Astrocyte (in vitro differentiated cells and primary cell): Measurements from ENCODE around the gene OMA1. TPM values are rescaled to one million over a fixed set of nuclear protein-coding genes. Genes with fewer than 3 reads are reported as not detected.

Source experiments
- DNase-seq: peaks from one replicate; pipeline ENCODE4 v3.0.0-alpha.2; 2010; ENCODE audit warnings: low read depth
- FAIRE-seq: peaks from 2 replicates; lab custom pipeline; 2011; peaks lifted over from hg19 to GRCh38; lab: Jason Lieb, UNC
- H2AFZ ChIP-seq: 2 replicates; pipeline ENCODE4 v1.6.0; 2012; ENCODE audit warnings: low read depth, low read length, inconsistent platforms
- H3K27ac ChIP-seq: 2 replicates; pipeline ENCODE4 v1.5.1; 2011; ENCODE audit warnings: low read depth, low read length, inconsistent platforms
- H3K27me3 ChIP-seq: 2 replicates; pipeline ENCODE4 v1.6.0; 2011; ENCODE audit warnings: low read length, inconsistent platforms; ENCODE audit not compliant: insufficient read depth
- H3K36me3 ChIP-seq: 2 replicates; pipeline ENCODE4 v1.5.1; 2011; ENCODE audit warnings: low read length, inconsistent platforms; ENCODE audit not compliant: insufficient read depth
- H3K4me1 ChIP-seq: 2 replicates; pipeline ENCODE4 v1.5.1; 2011; ENCODE audit warnings: low read length, inconsistent platforms; ENCODE audit not compliant: insufficient read depth
- H3K4me2 ChIP-seq: 2 replicates; pipeline ENCODE4 v1.6.0; 2012; ENCODE audit warnings: low read length, inconsistent platforms
- H3K4me3 ChIP-seq: 2 replicates; pipeline ENCODE4 v1.5.1; 2011; ENCODE audit warnings: low read depth, mild to moderate bottlenecking, low read length, inconsistent platforms; ENCODE audit not compliant: insufficient read depth
- H3K79me2 ChIP-seq: 2 replicates; pipeline ENCODE4 v1.6.0; 2012; ENCODE audit warnings: mild to moderate bottlenecking, low read length, inconsistent platforms; ENCODE audit not compliant: insufficient read depth
- H3K9ac ChIP-seq: 2 replicates; pipeline ENCODE4 v1.6.0; 2012; ENCODE audit warnings: mild to moderate bottlenecking, low read length, inconsistent platforms
- H3K9me3 ChIP-seq: 2 replicates; pipeline ENCODE4 v1.5.1; 2012; ENCODE audit warnings: low read depth, mild to moderate bottlenecking, low read length, inconsistent platforms; ENCODE audit not compliant: insufficient read depth
- H4K20me1 ChIP-seq: 2 replicates; pipeline ENCODE4 v1.6.0; 2012; ENCODE audit warnings: low read length, inconsistent platforms; ENCODE audit not compliant: insufficient read depth
- H3K27ac Mint-ChIP-seq: one replicate; pipeline ENCODE4 v1.8.0; 2021; ENCODE audit warnings: mild to moderate bottlenecking, mixed read lengths; ENCODE audit not compliant: unreplicated experiment
- H3K27me3 Mint-ChIP-seq: one replicate; pipeline ENCODE4 v1.8.0; 2021; ENCODE audit warnings: low read depth, mixed read lengths; ENCODE audit not compliant: unreplicated experiment
- H3K36me3 Mint-ChIP-seq: one replicate; pipeline ENCODE4 v1.8.0; 2021; ENCODE audit warnings: low read depth, mixed read lengths; ENCODE audit not compliant: unreplicated experiment
- H3K4me1 Mint-ChIP-seq: one replicate; pipeline ENCODE4 v1.8.0; 2021; ENCODE audit warnings: low read depth, mixed read lengths; ENCODE audit not compliant: unreplicated experiment
- H3K4me3 Mint-ChIP-seq: one replicate; pipeline ENCODE4 v1.8.0; 2021; ENCODE audit warnings: mild to moderate bottlenecking, moderate library complexity, mixed read lengths; ENCODE audit not compliant: unreplicated experiment
- H3K9me3 Mint-ChIP-seq: one replicate; pipeline ENCODE4 v1.8.0; 2021; ENCODE audit warnings: mild to moderate bottlenecking, mixed read lengths; ENCODE audit not compliant: unreplicated experiment
- EZH2 ChIP-seq: IDR thresholded peaks from 2 replicates; pipeline ENCODE4 v1.6.1; 2012; ENCODE audit warnings: mild to moderate bottlenecking, low read length, inconsistent platforms; ENCODE audit not compliant: insufficient read depth
- total RNA-seq: library from RNA; stranded (reverse); gene quantifications from 2 replicates; pipeline ENCODE4 v1.2.1, GENCODE V29; 2021
- TF ChIP-seq, protein P1 (sequence below): IDR thresholded peaks from 2 replicates; pipeline ENCODE4 v1.5.1; 2011; ENCODE audit warnings: low read depth, mild to moderate bottlenecking, inconsistent platforms, low read length, moderate library complexity; ENCODE audit not compliant: insufficient read depth

The OMA1 gene
- total RNA-seq, 1 donor from 2014 or later, result 5.1 TPM

DNA sequence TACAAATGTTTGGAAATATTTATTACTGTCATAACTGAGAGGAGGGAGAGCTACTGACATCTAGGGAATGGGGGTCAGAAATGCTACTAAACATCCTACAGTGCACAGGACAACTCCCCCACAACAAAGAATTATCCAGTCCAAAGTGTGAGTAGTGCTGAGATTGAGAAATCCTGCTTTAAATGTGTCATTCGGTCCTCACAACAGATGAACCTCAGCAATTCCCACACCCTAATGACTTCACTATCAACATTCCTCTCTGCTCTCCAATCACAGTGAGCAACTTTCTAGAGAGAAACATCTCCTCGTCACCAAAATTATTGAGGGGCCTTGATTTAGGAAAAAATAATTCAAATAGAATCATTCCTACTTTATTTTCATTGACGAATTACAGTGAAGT lies 18.0 kb downstream of the OMA1 start:
- Mint-ChIP-seq H3K9me3 (no peaks in the 10 kb centered on the region), H3K27me3 (no peaks in the 10 kb centered on the region), H3K36me3 (no peaks in the 10 kb centered on the region), H3K4me1 (no peaks in the 10 kb centered on the region), H3K27ac (no peak overlapping the region), H3K4me3 (no peak overlapping the region)
- FAIRE-seq (peak; percentile 92), DNase-seq (peak; percentile 61)
- H3K4me1 ChIP-seq, result no peaks in the 10 kb centered on the region
- H3K79me2 ChIP-seq, result no peaks in the 10 kb centered on the region
- no peak overlapping the region for H3K27ac ChIP-seq
- no peak overlapping the region for H3K9ac ChIP-seq
- H3K4me2 ChIP-seq, result no peak overlapping the region
- H3K4me3 ChIP-seq, result no peak overlapping the region
- H4K20me1 ChIP-seq, result no peaks in the 10 kb centered on the region
- no peak overlapping the region for H2AFZ ChIP-seq
- no peaks in the 10 kb centered on the region for H3K27me3 ChIP-seq
- H3K36me3 ChIP-seq, result no peaks in the 10 kb centered on the region
- TF ChIP-seq EZH2, result no peak
- TF ChIP-seq, protein P1, sequence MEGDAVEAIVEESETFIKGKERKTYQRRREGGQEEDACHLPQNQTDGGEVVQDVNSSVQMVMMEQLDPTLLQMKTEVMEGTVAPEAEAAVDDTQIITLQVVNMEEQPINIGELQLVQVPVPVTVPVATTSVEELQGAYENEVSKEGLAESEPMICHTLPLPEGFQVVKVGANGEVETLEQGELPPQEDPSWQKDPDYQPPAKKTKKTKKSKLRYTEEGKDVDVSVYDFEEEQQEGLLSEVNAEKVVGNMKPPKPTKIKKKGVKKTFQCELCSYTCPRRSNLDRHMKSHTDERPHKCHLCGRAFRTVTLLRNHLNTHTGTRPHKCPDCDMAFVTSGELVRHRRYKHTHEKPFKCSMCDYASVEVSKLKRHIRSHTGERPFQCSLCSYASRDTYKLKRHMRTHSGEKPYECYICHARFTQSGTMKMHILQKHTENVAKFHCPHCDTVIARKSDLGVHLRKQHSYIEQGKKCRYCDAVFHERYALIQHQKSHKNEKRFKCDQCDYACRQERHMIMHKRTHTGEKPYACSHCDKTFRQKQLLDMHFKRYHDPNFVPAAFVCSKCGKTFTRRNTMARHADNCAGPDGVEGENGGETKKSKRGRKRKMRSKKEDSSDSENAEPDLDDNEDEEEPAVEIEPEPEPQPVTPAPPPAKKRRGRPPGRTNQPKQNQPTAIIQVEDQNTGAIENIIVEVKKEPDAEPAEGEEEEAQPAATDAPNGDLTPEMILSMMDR, result no peak
- no peaks in the 10 kb centered on the region for H3K9me3 ChIP-seq

DNA sequence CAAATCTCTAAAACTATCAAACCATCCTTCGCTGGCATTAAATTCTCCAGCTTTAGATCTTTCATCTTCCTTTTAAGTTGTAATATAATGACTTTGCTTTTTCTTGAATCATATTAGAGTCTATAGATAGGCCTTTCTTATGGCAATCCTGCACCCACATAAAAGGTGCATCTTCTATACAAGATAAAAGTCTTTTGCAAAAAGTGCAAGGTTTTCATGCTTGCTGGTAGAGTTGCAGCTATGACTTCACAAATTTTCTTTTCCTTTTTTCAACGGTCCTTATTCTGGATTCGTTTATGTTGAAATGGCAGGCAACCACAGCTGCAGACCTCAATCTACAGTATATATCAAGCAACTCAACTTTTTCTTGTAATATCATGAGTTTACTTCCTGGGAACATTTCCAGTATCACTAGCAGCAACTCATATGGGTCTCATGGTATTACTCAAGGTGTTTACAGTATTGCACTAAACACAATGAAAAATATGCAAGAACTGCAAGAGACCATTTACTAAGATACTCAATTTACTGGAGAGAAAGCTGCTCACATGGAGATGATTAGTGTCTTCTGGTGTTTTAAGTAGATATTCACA lies 22.1 kb downstream of the OMA1 start:
- FAIRE-seq, result no peak

More for the DNA sequence above, 22.1 kb downstream of the OMA1 start:
- Mint-ChIP-seq H3K4me3 (no peak overlapping the region), H3K9me3 (no peaks in the 10 kb centered on the region), H3K36me3 (no peaks in the 10 kb centered on the region), H3K27me3 (no peaks in the 10 kb centered on the region), H3K27ac (no peak overlapping the region), H3K4me1 (no peaks in the 10 kb centered on the region)
- H2AFZ ChIP-seq, result no peak overlapping the region
- H3K9me3 ChIP-seq, result no peaks in the 10 kb centered on the region
- H3K27me3 ChIP-seq, result no peaks in the 10 kb centered on the region
- no peak for TF ChIP-seq EZH2
- TF ChIP-seq, protein P1, result no peak
- no peaks in the 10 kb centered on the region for H3K79me2 ChIP-seq
- no peaks in the 10 kb centered on the region for H3K36me3 ChIP-seq
- no peaks in the 10 kb centered on the region for H4K20me1 ChIP-seq
- no peak overlapping the region for H3K9ac ChIP-seq
- no peak overlapping the region for H3K4me3 ChIP-seq
- no peaks in the 10 kb centered on the region for H3K4me1 ChIP-seq
- H3K4me2 ChIP-seq, result no peak overlapping the region
- no peak overlapping the region for H3K27ac ChIP-seq
- DNase-seq, result no peak
